HuH-7.5 (cell line): Measurements from ENCODE around the gene CHTF18.

Experiments
- DNase-seq: peaks from one replicate; pipeline ENCODE4 v3.0.0; 2011; ENCODE audit warnings: low spot score

The CHTF18 gene

DNA sequence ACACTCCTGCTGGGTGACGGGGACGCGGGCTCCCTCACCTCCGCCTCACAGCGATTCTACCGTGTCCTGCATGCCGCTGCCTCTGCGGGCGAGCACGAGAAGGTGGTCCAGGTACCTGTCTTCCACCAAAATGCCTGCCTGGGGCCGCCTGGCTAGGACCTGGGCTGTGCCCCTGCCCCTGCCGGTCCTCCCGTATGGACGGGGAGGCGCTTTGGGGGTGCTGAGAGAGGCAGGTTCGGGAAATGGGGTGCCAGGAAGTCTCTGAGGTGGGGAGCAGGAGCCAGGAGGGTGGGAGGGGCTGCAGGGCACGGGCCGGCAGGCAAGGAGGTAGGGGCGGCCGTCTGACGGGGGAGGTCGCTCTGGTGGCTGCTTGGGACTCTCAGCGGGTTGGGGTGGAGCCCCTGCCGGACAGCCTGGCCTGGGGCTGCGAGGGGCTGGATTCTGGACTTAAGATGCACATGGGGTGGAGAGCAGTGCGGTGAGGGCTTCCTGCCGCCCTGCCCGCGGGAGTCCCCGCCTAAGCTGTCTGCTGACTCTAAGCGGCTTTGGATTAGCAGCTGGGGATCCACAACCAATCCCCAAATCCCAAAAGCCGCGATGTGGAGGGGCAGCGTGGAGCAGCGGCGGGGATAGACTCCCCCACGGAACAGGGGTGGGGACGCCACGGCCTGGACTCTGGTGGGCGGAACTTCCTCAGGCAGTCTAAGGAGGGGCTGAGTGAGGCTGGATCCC lies 5.8 kb downstream of the CHTF18 start:
- DNase-seq: no peak

DNA sequence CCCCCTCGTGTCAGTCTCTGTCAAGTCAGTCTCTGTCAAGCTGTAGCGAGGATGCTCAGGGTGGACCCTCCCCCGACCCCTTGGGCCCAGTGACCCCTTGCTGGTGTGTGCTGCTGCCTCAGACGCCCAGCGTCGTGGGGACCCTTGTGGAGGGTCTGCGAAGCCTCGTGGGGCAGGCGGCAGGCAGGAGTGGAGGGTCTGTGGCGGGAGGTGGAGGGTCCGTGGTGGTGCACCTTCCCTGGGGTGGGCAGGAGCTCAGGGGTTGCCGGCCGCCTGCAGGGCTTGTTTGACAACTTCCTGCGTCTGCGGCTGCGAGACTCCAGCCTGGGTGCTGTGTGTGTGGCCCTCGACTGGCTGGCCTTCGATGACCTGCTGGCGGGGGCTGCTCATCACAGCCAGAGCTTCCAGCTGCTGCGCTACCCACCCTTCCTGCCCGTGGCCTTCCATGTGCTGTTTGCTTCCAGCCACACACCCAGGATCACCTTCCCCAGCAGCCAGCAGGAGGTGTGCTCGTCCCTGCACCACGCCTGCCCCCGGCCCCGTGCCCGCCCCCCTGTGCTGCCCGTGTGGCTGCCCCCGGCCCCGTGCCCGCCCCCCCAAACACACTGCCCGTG lies 6.5 kb downstream of the CHTF18 start:
- no peak for DNase-seq

DNA sequence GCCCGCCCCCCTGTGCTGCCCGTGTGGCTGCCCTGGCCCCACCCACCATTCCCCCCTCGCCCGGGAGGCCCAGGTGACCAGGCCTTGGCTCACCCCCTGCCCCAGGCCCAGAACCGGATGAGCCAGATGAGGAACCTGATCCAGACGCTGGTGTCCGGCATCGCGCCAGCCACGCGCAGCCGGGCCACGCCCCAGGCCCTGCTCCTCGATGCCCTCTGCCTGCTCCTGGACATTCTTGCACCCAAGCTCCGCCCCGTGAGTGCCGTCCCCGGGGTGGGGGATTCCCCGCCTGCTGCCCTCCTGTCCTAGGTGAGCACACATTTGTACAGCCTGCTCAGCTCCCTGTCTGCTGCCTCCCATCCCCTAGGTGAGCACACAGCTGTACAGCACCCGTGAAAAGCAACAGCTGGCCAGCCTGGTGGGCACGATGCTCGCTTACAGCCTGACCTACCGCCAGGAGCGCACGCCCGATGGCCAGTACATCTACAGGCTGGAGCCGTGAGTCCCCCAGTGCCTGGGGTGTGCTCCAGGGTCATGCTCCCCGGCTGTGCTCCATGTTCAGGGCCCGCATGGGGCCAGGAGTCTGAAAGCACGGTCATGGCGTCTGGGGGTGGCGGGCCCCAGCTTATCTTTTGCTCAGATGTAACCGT lies 7.3 kb downstream of the CHTF18 start:
- DNase-seq: no peak

DNA sequence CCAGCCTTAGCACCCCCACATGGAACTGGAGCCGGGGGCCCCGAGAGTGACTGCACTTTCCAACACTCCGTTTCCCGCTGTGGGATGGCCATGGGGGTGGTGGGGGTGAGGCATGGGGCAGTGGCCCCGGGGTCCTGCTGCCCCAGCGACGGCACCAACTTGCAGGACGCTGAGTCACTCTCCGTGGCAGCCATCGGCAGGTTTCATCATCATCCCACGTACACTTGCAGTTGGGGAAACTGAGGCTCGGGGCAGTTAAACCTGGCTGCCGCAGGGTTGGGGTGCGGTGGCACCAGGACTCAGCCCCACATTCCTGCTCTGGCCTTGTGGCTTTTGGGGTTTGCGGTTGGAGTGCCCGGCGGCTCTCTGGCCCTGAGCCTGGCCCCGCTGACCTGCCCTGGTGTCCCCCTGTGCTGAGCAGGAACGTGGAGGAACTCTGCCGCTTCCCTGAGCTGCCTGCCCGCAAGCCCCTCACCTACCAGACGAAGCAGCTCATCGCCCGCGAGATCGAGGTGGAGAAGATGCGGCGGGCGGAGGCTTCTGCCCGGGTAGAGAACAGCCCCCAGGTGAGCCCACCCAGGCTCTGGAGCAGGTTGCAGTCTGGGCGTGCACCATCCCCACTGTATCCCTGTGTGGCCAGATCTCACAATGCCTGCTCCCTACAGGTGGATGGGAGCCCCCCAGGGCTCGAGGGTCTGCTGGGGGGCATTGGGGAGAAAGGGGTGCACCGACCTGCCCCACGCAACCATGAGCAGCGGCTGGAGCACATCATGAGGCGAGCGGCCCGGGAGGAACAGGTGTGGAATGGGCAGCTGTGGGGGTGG lies 8.1 kb downstream of the CHTF18 start:
- no peak for DNase-seq

DNA sequence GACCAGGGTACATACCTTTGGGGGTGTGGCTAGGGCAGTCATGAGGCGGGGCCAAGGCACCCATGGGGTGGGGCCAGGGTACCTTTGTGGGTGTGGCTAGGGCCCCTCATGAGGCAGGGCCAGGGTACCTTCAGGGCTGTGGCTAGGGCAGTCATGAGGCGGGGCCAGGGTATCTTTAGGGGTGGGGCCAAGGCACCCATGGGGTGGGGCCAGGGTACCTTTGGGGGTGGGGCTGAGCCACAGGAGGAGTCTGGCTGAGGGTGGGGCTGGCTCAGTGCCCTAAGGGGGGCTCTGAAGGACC lies 8.7 kb downstream of the CHTF18 start:
- DNase-seq: no peak

DNA sequence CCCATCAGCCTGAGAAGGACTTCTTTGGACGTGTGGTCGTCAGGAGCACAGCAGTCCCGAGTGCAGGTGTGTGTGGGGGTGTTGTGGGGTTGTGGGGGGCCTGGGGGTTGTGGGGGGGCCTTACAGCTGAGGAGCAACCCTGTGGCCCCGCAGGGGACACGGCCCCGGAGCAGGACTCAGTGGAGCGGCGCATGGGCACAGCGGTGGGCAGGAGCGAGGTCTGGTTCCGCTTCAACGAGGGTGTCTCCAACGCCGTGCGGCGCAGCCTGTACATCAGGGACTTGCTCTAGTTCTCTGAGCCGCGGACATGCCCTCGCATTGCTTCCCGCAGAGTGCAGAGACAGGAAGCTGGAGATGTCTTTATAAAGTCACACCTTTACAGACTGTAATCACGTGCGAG lies 9.3 kb downstream of the CHTF18 start:
- no peak for DNase-seq

DNA sequence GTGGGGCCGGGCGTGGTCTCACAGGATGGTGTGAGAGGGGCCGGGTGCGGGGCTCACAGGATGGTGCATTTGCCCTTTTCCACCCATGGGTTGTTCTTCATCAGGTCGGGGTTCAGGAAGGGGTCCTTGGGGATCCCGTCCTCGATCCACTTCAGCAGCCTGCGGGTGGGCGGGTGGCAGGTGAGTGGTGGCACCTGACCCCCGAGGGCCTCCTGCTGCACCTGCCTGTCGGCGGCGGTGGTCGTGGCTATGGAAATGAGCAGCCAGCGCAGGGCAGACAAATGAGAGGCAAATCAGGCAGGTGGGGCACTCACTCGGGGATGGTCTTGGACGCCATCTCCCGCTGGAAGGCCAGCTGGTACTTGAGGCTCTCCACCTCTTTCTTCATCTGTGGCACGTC lies 10.2 kb downstream of the CHTF18 start:
- DNase-seq: no peak

DNA sequence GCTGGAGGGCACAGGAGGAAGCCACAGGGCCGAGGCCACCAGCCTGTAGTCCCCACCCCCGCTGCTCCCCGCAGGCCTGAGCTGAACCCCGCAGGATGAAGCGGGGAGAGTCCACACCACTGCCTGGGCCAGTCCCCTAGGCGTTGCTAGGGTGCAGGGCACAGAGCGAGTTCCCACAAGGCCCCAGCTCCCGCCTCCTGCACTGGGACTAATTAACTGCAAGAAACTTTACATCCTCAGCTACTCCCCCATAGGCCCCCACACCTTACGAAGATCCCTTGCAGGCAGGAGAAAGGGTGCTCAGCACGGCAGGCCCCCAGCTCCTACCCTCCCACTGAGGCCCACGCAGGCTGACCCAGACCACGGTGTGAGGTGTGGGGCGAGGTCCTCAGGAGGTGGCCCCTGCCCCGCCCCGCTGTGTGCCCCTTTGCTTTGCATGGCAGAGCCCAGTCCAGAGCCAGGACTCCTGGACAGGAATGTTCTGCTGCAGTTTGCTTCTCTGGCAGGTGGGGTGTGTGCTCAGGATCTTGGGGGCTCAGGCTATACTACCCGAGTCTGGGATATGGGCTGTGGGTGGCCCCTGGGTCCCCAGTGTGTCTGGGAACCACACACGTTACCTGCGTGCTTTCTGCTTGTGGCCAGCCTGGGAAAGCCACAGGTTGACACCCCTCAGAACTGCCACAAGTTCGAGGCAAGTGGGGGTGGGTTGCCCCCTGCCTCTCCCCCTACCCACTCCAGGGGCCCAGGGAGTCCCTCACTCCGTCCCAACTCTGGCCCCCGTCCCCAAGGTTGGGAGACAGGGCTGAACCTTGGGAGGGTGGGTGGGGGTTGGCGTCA lies 10.9 kb downstream of the CHTF18 start:
- no peak for DNase-seq

DNA sequence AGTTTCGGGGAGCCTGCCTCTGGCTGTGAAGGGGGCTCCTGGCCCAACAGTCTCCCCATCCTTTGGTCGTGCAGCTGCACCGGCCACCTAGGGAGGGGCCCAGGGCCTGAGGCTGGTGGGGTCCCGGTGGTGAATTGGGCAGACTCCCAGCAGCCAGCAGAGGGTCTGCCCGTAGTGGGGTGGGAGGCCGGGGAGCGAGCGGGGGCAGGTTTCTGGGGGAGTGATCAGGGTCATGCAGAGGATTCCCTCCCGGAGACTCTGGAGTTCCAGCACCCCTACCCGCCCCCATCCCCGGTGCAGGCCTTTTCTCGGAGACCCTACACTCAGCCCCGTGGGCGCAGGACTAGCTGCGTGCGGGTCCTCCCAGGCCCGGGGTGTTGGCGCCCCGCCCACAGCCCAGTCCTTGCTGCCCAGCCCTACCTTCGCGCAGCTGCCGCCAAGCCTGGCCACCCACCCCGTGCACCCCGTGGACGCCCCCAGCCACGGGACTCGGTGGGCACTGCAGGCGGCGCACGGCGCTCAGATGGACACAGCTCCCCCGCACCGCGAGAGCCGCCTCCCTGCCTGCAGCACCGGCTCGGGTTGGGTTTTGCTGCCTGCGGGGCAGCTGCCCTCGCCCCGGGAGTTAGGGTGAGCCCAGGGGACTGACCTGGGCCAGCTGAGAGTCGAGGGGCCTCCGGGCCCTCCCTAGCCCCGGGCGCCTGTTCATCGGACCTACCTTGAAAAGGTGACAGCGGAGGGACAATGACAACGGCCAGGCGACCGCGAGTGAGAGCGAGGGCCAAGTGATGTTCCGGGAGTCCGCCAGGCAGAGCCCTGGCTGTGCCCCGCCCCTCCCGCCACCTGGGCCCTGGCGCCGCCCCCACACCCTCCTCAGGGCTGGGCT lies 11.8 kb downstream of the CHTF18 start, which contains the start of gene GNG13:
GNG13 (minus strand) TSS at position 787 of the 886 bp plus-strand sequence. CDS start 1,657 bp downstream, outside the sequence.
- no peak for DNase-seq

DNA sequence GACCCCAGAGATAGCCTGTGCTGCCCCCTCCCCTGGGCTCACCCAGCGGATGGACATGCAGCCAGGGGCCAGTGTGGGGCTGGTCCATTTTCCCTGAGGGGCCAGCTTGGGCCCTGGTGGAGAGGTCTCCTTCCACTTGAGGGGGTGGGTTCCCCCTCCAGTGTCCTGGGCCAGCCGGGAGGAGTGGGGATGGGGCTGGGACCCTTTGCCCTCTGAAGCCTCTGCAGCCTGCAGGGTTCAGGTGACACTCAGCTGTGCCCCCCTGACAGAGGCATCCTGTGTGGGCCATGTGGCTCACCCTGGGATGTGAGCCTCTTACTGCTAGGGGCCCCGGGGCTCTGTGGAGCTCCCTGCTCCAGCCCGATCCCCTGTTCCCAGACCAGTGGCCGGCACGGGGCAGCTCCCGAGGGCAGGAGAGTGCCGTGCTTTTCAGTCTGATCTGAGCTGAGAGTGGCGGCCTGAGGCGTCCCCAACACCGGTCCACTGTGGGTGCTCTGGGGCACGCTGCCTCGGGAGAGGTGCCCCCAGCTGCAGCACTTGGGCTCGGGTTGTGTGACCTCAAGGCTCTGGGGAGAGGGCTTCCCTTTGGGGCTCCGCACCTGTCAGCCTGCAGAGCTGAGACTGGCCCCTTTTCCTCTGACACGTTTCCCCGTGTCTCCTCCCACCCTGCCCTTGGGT lies 12.6 kb downstream of the CHTF18 start:
- no peak for DNase-seq

DNA sequence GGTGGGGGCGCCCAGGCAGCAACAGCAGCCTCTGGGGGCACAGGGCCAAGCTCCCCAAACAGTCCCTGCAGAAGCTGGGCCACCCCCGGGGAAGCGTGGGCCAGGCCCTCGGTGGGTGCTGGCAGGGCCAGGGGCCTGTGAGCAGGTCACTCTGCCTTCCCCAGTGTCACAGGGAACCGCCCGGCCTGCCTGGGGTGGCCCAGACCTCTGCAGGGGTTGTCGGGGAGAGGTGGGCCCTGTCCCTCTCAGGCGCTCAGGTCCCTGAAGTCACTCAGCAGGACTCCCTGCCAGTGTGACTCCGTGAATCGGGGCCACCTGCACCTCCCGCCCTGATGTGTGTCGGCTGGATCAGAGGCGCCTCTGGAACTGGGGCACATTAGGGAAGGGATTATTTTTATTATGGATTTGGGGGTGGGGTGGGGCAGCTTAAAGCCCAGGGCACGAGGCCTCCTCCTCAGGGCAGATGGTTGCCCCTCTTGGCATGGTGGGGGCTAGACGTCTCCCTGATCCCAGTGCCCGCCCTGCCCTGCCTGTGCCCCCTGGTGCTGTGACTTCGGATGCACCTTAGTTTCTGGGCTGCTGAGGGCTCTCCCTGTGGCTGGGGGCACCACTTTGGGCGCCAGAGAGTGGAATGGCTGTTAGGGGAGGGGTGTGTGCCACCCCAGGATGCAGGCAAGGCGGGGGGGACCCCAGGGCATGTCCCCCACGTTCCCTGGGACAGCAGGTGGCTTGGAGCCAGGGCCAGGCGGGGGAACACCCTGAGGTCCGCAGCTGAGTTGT lies 13.4 kb downstream of the CHTF18 start:
- no peak for DNase-seq

DNA sequence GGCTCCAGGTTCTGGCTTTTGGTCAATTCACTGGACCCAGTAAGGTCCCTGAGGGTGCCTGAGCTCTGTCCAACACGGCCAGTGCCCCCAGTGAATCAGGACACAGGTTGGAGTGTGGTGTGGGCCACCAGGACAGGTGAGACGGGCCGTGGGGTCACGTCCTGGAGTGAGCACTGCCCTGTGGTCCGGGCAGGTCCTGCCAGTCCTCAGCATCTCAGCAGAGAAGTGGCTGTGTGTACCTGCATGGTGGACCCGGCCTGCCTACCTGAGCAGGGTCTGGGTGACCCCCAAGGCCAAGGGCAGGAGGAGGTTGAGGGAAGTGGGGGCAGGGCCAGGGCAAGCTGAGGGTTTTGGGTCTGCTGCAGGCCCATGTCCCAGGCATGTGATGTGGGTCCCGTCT lies 14.0 kb downstream of the CHTF18 start:
- no peak for DNase-seq

DNA sequence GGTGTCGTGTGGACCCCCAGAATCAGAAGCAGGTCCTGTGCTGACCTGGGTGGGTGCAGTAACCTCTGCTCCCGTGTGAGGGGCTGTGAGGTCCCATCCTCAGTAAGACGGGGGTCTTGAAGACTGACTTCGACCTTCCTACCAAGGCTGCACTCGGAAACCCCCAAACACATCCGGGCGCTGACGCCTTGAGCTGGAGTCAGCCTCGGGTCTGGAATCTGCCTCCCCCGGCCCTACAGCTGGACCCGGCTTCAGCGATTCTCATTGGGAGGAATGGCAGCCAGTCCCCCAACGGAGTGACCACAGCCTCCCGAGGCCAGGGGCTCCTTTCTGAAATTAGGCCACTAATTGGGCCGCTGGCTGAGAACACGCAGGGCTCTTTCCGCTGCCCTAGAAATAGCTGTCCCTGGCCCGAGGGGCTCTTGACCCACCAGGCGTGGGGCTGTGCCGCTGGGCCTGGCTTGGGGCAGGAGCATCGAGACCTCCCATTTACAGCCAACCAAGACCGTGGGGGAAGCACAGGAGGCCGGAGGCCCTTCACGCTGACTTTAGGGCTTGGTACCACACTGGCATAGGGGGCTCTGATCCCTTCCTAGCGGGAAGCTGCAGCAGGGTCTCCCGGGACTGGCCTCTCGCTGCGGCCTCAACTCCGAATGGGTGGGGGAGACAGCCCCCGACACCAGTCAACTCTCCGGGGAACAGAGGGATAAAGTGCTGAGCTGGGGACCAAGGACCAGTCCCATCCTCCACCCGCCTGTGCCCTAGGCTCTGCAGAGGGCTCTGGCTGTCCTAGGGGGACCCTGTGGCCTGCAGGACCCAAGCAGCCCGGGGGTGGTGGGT lies 14.7 kb downstream of the CHTF18 start:
- no peak for DNase-seq

DNA sequence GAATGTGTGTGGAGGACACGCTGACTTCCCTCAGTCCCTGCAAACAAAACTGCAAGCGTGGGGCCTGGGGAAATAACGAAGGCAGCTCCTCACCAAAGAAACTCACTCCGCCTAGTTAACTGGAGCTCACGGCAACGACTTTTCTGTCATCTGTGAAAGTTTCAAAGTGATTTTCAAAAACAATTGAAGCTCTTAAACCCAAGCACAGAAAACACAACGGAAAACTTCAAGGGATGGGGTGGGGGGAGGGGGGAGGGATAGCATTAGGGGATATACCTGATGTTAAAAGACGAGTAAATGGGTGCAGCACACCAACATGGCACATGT lies 15.3 kb downstream of the CHTF18 start:
- no peak for DNase-seq

DNA sequence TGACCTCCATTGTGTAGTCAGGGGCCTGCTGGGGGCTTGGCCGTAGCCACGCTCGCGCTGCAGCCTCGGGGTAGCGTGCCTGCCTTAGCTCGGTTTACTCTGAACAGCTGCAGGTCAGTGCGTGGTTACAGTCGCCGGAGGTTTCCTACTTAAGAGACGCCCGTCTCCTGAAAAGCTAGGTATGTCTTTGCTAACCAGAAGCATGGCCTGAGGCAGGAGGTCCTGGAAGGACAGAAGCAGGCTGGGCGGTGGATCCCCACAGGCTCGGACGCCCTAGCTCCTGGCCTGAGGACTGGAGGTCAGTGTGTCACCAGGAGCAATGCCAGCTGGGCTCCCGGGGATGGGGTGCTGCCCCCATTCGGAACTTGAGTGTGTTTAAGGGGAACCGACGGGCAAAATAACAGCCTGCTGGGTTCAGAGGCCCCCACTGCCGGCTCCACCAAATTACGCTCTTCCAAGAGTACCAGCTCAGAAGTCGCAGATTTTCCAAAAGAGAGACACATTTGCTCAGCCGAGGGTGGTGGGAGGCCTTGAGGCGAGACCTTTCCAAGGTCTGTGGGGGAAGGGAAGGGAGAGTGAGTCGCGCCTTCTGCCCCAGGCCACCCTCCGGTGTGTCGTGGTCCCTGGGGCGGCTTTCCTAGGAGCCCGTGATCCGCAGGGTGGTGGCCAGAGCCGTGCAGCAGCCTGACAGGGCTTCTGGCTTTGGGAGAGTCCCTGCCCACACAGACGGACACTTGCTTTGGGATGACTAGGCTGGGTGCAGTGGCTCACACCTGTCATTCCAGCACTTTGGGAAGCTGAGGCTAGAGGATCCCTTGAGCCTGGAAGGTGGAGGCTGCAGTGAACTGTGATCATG lies 16.0 kb downstream of the CHTF18 start:
- no peak for DNase-seq

DNA sequence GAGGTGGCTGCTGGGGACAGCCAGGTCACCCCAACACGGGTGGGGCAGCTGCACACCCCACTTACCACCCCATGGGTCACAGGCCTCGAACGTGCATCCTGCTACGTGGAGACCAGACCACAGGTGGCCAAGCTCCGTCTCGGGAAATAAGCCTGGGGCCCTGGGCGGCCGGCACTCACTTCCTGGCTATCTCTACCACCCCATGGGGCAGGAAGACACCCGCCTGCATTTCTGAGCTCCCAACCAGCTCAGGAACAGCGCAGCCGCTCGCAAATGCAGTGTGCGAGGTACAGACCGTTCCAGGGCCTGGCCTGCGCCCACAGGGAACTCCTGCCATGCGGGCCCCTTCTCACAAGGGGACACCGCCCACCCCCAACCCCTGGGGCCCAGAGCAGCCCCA lies 17.1 kb downstream of the CHTF18 start:
- DNase-seq: no peak

DNA sequence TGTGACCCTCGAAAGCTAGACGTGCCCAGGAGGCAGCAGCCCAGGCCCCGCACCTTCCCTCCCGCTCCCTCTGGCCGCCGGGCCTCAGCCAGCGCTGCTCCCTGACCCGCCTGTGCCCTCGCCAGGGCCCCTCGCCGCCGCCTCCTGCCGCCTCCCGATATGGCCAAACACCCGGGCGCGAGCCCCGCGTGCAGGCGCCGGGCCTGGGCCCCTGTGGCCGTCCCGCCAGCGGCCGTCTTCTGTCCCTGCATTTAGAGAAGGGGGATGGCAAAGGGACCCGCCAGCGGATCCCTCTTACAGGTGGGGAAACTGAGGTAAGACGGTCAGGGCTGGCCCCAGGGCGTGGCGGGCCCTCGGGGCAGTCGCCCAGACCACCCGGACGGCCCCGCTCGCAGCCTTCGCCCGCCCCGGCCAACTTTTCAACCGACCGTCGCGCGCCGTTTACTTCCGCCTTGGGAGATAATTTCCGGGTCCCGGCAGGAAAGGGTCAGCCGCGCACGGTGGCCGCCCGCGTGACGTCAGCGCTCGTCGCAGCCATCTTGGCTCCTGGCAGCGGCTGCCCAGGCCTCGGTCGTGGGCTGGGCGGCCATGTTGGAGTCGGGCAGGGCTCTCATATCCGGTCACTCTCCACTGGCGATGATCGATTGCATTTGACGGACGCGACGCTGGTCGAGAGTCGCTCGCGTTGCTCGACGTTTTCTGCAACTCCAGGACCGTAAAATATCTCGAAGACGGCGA lies 19.1 kb downstream of the CHTF18 start:
- peak; percentile 96 for DNase-seq
